Lower leg skin (tissue), 4 donors: Measurements from ENCODE around the gene BIRC7. TPM values are rescaled to one million over a fixed set of nuclear protein-coding genes. Genes with fewer than 3 reads are reported as not detected.

Source experiments
- DNase-seq, 2 donors: peaks; one replicate each; pipeline ENCODE4 v3.0.0-alpha.2; 2019; ENCODE audit warnings: low spot score in 2 of 2
- H3K4me3 ChIP-seq: fragments of 200-600 bp; sonication (generic); 2 replicates; pipeline ENCODE4 v1.5.1; 2017; ENCODE audit warnings: mild to moderate bottlenecking, low read depth; ENCODE audit not compliant: poor library complexity, severe bottlenecking
- POLR2A ChIP-seq, 2 donors: fragments of 450-650 bp; IDR thresholded peaks; one replicate each; pipeline ENCODE4 v1.6.1; 2016 to 2017; ENCODE audit warnings: antibody characterized with exemption in 2 of 2, mild to moderate bottlenecking in 1 of 2, moderate library complexity in 1 of 2
- WGBS, 2 donors: methylation state at CpG; one replicate each; pipeline ENCODE4 v1.1.5; 2018; 5-methylcytosine and 5-hydroxymethylcytosine counted together
- intact Hi-C: fragments of 100-400 bp; cut with DNase I; formaldehyde crosslinking; loops from one replicate; pipeline ENCODE4 v1.15.0; 2023; ENCODE audit warnings: low total_unique reads
- total RNA-seq, 4 donors: library from RNA; depleted of rRNA; stranded (reverse); fragments of >200 nt; gene quantifications; one replicate each; pipeline ENCODE4 v1.1.0, GENCODE V29; 2016
- TF ChIP-seq, protein P1 (sequence below), 3 donors: fragments of 450-650 bp; IDR thresholded peaks; one replicate each; pipeline ENCODE4 v1.5.1; 2016; ENCODE audit warnings: antibody characterized with exemption in 3 of 3, mild to moderate bottlenecking in 3 of 3, moderate library complexity in 2 of 3

BIRC7 gene, protein sequence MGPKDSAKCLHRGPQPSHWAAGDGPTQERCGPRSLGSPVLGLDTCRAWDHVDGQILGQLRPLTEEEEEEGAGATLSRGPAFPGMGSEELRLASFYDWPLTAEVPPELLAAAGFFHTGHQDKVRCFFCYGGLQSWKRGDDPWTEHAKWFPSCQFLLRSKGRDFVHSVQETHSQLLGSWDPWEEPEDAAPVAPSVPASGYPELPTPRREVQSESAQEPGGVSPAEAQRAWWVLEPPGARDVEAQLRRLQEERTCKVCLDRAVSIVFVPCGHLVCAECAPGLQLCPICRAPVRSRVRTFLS
- total RNA-seq: 1 to 10 TPM in 2 of 4 donors, under 1 TPM in 1, not detected in 1; 0.53 to 2.5 (median 1.4) TPM

DNA sequence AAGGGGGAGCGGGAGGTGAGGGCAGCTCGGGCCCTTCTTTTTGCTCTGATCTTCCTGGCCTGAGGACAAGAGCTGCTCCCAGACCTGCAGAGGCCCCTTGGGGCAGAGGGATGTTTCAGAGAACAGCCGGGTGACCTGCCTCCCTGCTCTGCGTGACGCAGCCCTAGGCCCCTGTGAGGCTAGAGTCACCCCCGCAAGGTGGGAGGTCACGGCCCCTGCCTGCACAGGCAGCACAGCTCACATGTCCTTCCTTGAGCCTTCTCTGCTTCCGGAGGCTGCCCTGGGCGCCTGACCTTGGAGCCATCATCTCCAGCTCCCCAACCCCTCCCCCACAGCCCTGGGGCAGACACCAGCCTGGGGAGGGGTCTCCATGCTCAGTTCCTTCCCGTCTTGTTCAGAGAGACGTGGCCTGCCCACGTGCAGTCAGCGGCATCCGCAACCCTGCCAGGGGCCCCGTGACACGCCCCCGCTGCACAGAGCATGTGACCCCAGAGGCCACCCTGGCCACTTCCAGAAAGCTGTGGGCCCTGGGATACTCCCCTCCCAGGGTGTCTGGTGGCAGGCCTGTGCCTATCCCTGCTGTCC lies at the start of gene BIRC7:
Gene BIRC7, plus strand, starts transcription at position 507 of the 585 bp plus-strand sequence. CDS start 192 bp downstream, outside the sequence.
- intact Hi-C loops: no loop called here
- WGBS, 2 donors: 39 to 40% methylated on average over 16 to 17 of the region's 17 CpGs
- H3K4me3 ChIP-seq: no peak within 1 kb of the TSS
- no peak for DNase-seq
- TF ChIP-seq POLR2A (IDR thresholded peaks at IDR 0.05): no peak
- TF ChIP-seq, protein P1, sequence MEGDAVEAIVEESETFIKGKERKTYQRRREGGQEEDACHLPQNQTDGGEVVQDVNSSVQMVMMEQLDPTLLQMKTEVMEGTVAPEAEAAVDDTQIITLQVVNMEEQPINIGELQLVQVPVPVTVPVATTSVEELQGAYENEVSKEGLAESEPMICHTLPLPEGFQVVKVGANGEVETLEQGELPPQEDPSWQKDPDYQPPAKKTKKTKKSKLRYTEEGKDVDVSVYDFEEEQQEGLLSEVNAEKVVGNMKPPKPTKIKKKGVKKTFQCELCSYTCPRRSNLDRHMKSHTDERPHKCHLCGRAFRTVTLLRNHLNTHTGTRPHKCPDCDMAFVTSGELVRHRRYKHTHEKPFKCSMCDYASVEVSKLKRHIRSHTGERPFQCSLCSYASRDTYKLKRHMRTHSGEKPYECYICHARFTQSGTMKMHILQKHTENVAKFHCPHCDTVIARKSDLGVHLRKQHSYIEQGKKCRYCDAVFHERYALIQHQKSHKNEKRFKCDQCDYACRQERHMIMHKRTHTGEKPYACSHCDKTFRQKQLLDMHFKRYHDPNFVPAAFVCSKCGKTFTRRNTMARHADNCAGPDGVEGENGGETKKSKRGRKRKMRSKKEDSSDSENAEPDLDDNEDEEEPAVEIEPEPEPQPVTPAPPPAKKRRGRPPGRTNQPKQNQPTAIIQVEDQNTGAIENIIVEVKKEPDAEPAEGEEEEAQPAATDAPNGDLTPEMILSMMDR (IDR thresholded peaks at IDR 0.05): no peak

DNA sequence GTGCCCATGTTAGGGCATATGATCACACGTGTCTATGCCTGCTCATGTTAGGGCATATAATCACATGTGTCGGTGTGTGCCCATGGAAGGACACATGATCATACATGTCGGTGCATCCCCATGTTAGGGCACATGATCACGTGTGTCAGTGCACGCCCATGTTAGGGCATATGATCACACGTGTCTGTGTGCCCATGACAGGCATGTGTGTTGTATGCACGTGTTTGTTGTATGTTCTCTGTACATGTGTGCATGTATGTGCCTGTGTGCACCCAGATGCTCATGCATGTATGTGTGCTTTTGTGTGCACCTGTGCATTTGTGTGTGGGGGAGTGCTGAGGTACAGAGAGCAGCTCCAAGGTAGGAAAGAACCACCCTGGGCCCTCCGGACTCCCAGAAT lies 49.6 kb upstream of the BIRC7 start:
- no peak overlapping the region for H3K4me3 ChIP-seq
- TF ChIP-seq, protein P1 (IDR thresholded peaks at IDR 0.05): no peak
- no peak for TF ChIP-seq POLR2A (IDR thresholded peaks at IDR 0.05)
- 91 to 93% methylated on average over 8 of the region's 8 CpGs for WGBS, 2 donors
- intact Hi-C loops: no loop called here
- DNase-seq: no peak

DNA sequence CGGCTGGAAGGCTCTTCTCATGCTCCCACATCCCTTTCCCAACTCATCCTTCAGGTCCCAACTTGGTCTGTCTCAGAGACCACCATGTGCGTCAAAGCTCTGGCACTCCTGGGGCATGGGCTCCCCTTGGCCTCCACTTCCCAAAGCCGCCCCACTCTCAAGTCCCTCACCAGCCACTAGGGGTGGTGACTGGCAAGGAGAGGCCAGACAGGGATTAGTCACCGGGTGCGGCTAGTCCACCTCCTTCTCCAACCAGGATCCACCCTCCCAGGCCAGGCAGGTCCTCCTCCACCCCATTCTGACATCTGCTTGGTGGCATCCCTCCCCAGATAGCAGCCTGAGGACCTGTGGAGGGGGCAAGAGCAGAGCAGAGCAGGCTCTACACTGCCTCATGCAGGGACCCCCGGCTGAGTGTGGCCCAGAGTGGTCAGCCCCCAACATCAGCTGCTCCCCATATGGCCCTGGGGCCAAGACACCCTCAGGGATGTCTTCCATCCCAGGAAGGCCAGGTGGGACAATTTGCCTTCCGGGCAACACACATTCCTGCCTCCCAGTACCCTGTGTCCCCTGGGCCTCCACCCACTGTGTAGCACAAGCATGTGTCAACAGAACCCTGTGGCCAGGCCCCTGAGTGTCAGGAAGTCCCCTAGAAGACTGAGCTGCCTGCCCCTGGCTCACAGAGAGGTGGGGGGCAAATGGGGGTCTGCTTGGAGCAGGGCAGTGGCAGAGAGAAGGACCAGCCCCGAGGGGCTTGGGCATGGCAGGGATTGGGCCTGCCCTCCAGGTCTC lies 49.0 kb upstream of the BIRC7 start:
- 85% methylated on average over 7 to 8 of the region's 8 CpGs for WGBS, 2 donors
- no peak for DNase-seq
- intact Hi-C loops: no loop called here
- TF ChIP-seq, protein P1 (IDR thresholded peaks at IDR 0.05): no peak
- no peak for TF ChIP-seq POLR2A (IDR thresholded peaks at IDR 0.05)
- H3K4me3 ChIP-seq: no peak overlapping the region

DNA sequence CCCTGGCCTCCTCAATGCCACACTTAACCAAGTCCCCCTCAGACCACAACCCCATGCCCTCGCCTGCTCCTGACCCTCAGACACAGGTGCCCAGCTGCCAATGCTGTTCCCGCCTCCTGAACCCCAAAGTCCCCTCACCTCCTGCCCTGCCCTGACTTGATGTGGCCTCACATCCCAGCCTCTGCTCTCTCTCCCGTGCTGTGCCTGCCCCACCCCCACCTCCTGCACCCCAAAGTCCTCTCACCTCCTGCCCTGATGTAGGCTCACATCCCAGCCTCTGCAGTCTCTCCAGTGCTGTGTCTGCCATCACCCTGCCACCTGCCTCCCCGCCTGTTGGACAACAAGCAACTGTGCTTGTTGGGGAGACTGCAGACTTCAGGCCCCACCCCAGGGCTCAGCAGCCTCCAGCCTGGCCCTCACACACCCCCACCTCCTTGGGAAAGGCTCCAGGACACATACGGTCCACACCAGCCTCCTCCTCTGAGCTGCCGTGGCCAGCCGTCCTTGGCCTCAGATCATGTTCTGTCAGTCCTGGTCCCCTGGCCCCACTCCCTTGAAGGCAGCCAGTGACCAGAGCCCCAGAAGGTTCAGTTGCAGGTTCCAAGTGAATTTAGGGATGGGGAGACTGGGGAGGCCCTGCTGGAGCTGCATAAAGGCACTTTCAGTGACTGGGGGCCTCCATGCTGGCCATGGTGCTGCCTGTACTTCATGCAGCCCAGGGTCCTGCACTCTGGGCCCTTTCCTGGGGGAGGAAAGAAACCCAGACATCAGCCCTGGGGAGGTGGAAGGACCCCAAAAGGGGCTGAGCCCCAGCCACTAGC lies 48.2 kb upstream of the BIRC7 start:
- WGBS, 2 donors: 74 to 77% methylated on average over 5 to 7 of the region's 7 CpGs
- DNase-seq: no peak
- intact Hi-C loops: no loop called here
- no peak overlapping the region for H3K4me3 ChIP-seq
- TF ChIP-seq, protein P1 (IDR thresholded peaks at IDR 0.05): no peak
- TF ChIP-seq POLR2A (IDR thresholded peaks at IDR 0.05): no peak

DNA sequence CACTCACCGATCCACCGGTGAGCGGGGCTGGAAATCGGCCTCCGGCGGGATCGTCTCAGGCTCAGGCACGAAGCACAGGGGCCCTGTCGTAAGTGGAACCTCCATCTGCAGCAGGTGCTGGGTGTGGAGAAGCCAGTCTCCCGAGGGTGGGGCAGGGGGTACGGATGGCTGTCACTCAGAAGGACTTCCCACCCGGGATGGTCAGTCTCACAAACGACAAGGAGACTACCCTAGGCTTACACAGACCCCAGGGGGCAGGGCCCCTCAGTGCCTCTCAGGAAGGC lies 47.6 kb upstream of the BIRC7 start:
- WGBS, 2 donors: 66 to 87% methylated on average over 11 to 12 of the region's 13 CpGs
- DNase-seq: no peak
- no peak overlapping the region for H3K4me3 ChIP-seq
- intact Hi-C loops: no loop called here
- TF ChIP-seq, protein P1 (IDR thresholded peaks at IDR 0.05): no peak
- TF ChIP-seq POLR2A (IDR thresholded peaks at IDR 0.05): no peak
